Fibroblast of gingiva (primary cell): ENCODE results near the gene TYW3.

Source experiments
- DNase-seq: peaks from one replicate; pipeline ENCODE4 v3.0.0-alpha.2; 2011; ENCODE audit warnings: low read depth

TYW3 gene

DNA sequence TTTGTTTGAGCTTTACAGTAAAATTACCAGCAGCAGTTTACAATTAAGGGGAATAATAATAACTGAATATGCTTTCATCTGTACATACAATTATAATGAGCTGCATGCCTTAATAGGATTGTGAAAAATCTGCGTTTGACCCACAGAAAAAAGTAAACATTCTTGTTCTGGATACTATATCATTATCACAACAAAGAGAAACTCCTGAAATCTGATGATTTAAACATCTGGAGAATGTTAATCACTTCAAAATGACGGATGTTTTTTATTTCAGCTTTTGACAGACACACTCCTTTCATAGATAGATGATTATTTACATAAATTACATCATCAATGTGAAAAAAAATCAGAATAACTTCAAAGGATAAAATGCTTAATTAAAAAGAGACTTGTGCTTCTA, 58.5 kb downstream of the TYW3 start:
- peak; percentile 55 for DNase-seq

GRCh38 chr1:74799119-74799657, 66.2 kb downstream of the TYW3 start:
- DNase-seq: no peak

DNA sequence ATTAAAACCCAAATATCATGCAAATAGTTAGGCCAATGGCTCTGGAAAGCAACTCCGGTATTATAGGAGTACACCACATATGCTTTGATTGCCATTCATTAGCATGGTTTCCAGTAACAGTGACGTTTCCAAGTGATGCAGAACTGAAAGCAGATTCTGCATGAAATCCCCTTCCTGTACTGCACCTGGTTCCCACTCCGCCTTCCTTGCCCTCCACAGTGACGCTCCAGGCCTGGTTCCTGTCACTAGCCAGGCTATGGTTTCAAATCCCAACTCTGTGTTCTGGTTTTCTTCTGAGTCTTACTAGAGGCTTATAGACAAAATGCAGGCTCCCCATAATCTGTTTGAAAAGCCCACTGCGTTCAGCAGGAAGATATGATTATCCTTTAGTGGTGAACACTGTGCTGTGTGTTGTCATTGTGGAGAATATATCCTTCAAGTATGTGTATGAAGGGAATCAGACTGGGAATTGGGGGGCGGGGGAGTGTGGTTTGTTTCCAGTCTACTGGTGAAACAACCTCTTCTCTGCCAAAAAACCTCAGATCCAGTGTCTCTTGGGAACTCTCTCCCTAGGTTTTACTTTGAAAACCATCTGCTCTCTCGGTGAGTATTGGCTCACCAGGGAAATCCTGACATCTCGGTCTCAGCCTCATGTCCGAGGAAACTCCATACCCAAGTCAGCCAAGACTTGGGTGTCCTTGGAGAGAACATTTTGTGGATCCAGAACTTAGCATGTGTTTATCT, 78.7 kb downstream of the TYW3 start:
- peak; percentile 45 for DNase-seq

- DNase-seq: no peak
These were observed 79.2 kb downstream of the TYW3 start for GRCh38 chr1:74812180-74812541.
